IMR-90 (cell line): Measurements from ENCODE around the gene STX11. TPM values are rescaled to one million over a fixed set of nuclear protein-coding genes. Genes with fewer than 3 reads are reported as not detected.

ENCODE experiments used
- ATAC-seq: fragments of 200-7000 bp; cut with Tn5 transposase; 2 replicates; pipeline ENCODE4 v1.9.1; 2020; ENCODE audit warnings: low read depth, mild to moderate bottlenecking, moderate library complexity
- BruUV-seq: library from RNA; stranded (reverse); fragments of 400-500 nt; replicated peaks from 2 replicates; lab custom pipeline; 2021; lab: Mats Ljungman, UMichigan
- CTCF ChIA-PET: fragments of 300-600 bp; formaldehyde crosslinking; extraction: SDS; loops from one replicate; lab custom pipeline; 2021; ENCODE audit warnings: antibody characterized with exemption; lab: Yijun Ruan, JAX
- POLR2A ChIA-PET: fragments of 300-600 bp; sonication (Branson Sonifier 250); formaldehyde crosslinking; loops from one replicate; lab custom pipeline; 2022; ENCODE audit warnings: antibody characterized with exemption; ENCODE audit not compliant: unreplicated experiment; lab: Charles Lee
- DNase-seq: peaks from one replicate; pipeline ENCODE4 v3.0.0; 2013
- H2AFZ ChIP-seq: replicated peaks from 2 replicates; pipeline ENCODE3; 2013; ENCODE audit warnings: low read length, mild to moderate bottlenecking; ENCODE audit not compliant: poor library complexity
- H2AK5ac ChIP-seq: 2 replicates; pipeline ENCODE4 v1.6.1; 2013; ENCODE audit warnings: low read depth, low read length, inconsistent platforms
- H2AK9ac ChIP-seq: replicated peaks from 2 replicates; pipeline ENCODE3; 2013; ENCODE audit warnings: mild to moderate bottlenecking, low read depth, low read length, moderate library complexity; ENCODE audit not compliant: poor library complexity
- H2BK120ac ChIP-seq: 2 replicates; pipeline ENCODE4 v1.6.1; 2013; ENCODE audit warnings: low read depth, low read length, inconsistent platforms
- H2BK15ac ChIP-seq: 3 replicates; pipeline ENCODE4 v1.6.1; 2013; ENCODE audit warnings: low read depth, low read length, inconsistent platforms
- H2BK20ac ChIP-seq: 2 replicates; pipeline ENCODE4 v1.6.1; 2013; ENCODE audit warnings: low read depth, mild to moderate bottlenecking, inconsistent platforms, low read length, moderate library complexity
- H2BK5ac ChIP-seq: 2 replicates; pipeline ENCODE4 v1.6.1; 2013; ENCODE audit warnings: mild to moderate bottlenecking, low read depth, low read length, inconsistent platforms; ENCODE audit not compliant: poor library complexity, severe bottlenecking
- H3K14ac ChIP-seq: replicated peaks from 2 replicates; pipeline ENCODE4 v1.6.1; 2013; ENCODE audit warnings: low read depth, low read length, inconsistent platforms
- H3K18ac ChIP-seq: 2 replicates; pipeline ENCODE4 v1.6.1; 2013; ENCODE audit warnings: low read depth, low read length, control low read depth
- H3K23ac ChIP-seq: 2 replicates; pipeline ENCODE4 v1.6.1; 2013; ENCODE audit warnings: low read depth, low read length, inconsistent platforms
- H3K27ac ChIP-seq: 2 replicates; pipeline ENCODE4 v1.5.1; 2013; ENCODE audit warnings: mild to moderate bottlenecking, control low read depth, low read length; ENCODE audit not compliant: insufficient read depth
- H3K27me3 ChIP-seq: 2 replicates; pipeline ENCODE4 v1.6.1; 2013; ENCODE audit warnings: low read length; ENCODE audit not compliant: control insufficient read depth, insufficient read depth
- H3K36me3 ChIP-seq: 2 replicates; pipeline ENCODE4 v1.6.1; 2013; ENCODE audit warnings: low read length, mixed read lengths; ENCODE audit not compliant: control insufficient read depth, insufficient read depth
- H3K4ac ChIP-seq: 2 replicates; pipeline ENCODE4 v1.6.1; 2013; ENCODE audit warnings: low read depth, low read length, inconsistent platforms
- H3K4me1 ChIP-seq: 2 replicates; pipeline ENCODE4 v1.6.1; 2013; ENCODE audit warnings: low read length, mixed read lengths; ENCODE audit not compliant: control insufficient read depth, insufficient read depth
- H3K4me2 ChIP-seq: 2 replicates; pipeline ENCODE4 v1.6.1; 2013; ENCODE audit warnings: low read depth, mild to moderate bottlenecking, control low read depth, low read length, moderate library complexity
- H3K4me3 ChIP-seq: 2 replicates; pipeline ENCODE4 v1.5.1; 2013; ENCODE audit warnings: low read depth, mild to moderate bottlenecking, control low read depth, low read length, moderate library complexity; ENCODE audit not compliant: insufficient read depth
- H3K56ac ChIP-seq: 2 replicates; pipeline ENCODE4 v1.6.1; 2013; ENCODE audit warnings: low read length, inconsistent platforms; ENCODE audit not compliant: insufficient read depth; ENCODE audit errors: extremely low read depth
- H3K79me1 ChIP-seq, 2 experiments: 2 replicates each; pipeline ENCODE4 v1.6.1; 2013; ENCODE audit warnings: low read length in 2 of 2, inconsistent platforms in 1 of 2, low read depth in 1 of 2
- H3K9ac ChIP-seq: 2 replicates; pipeline ENCODE4 v1.6.1; 2013; ENCODE audit warnings: low read depth, low read length, control low read depth
- H3K9me1 ChIP-seq: 2 replicates; pipeline ENCODE4 v1.6.1; 2013; ENCODE audit warnings: low read length, inconsistent platforms; ENCODE audit not compliant: insufficient read depth
- H3K9me3 ChIP-seq: 2 replicates; pipeline ENCODE4 v1.6.1; 2013; ENCODE audit warnings: low read length; ENCODE audit not compliant: control insufficient read depth, insufficient read depth
- H4K20me1 ChIP-seq: 2 replicates; pipeline ENCODE4 v1.6.1; 2013; ENCODE audit warnings: low read length, inconsistent platforms; ENCODE audit not compliant: insufficient read depth
- H4K5ac ChIP-seq: 2 replicates; pipeline ENCODE4 v1.6.1; 2013; ENCODE audit warnings: mild to moderate bottlenecking, low read depth, low read length, control low read depth
- H4K8ac ChIP-seq, 2 experiments: 2 replicates each; pipeline ENCODE4 v1.6.1; 2013; ENCODE audit warnings: low read depth in 2 of 2, low read length in 2 of 2, control low read depth in 1 of 2, inconsistent platforms in 1 of 2
- H4K91ac ChIP-seq: 2 replicates; pipeline ENCODE4 v1.6.1; 2013; ENCODE audit warnings: low read depth, low read length, inconsistent platforms; ENCODE audit not compliant: insufficient read depth
- BHLHE40 ChIP-seq: fragments of 150-350 bp; IDR thresholded peaks from 2 replicates; pipeline ENCODE4 v1.6.1; 2016; ENCODE audit warnings: mild to moderate bottlenecking, low read depth, low read length
- CEBPB ChIP-seq: IDR thresholded peaks from 2 replicates; pipeline ENCODE4 v1.6.1; 2012; ENCODE audit warnings: low read depth, low read length, improper control_type of control experiment
- CHD1 ChIP-seq: IDR thresholded peaks from 2 replicates; pipeline ENCODE4 v1.6.1; 2012; ENCODE audit warnings: low read depth, low read length, improper control_type of control experiment
- CTCF ChIP-seq: conservative IDR thresholded peaks from 2 replicates; pipeline ENCODE4 v1.5.1; 2012; ENCODE audit warnings: mild to moderate bottlenecking, low read depth, low read length, improper control_type of control experiment
- ELK1 ChIP-seq: fragments of 150-350 bp; IDR thresholded peaks from 2 replicates; pipeline ENCODE4 v1.6.1; 2016; ENCODE audit warnings: low read depth, mild to moderate bottlenecking, low read length, moderate library complexity, borderline replicate concordance
- FOS ChIP-seq: fragments of 150-350 bp; IDR thresholded peaks from 2 replicates; pipeline ENCODE4 v1.6.1; 2016; ENCODE audit warnings: low read depth, low read length
- MAFK ChIP-seq: IDR thresholded peaks from 2 replicates; pipeline ENCODE4 v1.6.1; 2012; ENCODE audit warnings: low read depth, low read length, improper control_type of control experiment
- MAZ ChIP-seq: IDR thresholded peaks from 2 replicates; pipeline ENCODE4 v1.6.1; 2012; ENCODE audit warnings: low read depth, mild to moderate bottlenecking, low read length, improper control_type of control experiment, moderate library complexity, borderline replicate concordance
- MXI1 ChIP-seq: IDR thresholded peaks from 2 replicates; pipeline ENCODE4 v1.6.1; 2012; ENCODE audit warnings: low read depth, mild to moderate bottlenecking, low read length, moderate library complexity, borderline replicate concordance
- NFE2L2 ChIP-seq: fragments of 150-350 bp; IDR thresholded peaks from 2 replicates; pipeline ENCODE4 v1.6.1; 2016; ENCODE audit warnings: low read depth, mild to moderate bottlenecking, low read length
- POLR2A ChIP-seq: IDR thresholded peaks from 2 replicates; pipeline ENCODE4 v1.6.1; 2012; ENCODE audit warnings: mild to moderate bottlenecking, low read depth, low read length
- RAD21 ChIP-seq: IDR thresholded peaks from 2 replicates; pipeline ENCODE4 v1.6.1; 2012; ENCODE audit warnings: low read length, improper control_type of control experiment
- RCOR1 ChIP-seq: IDR thresholded peaks from 2 replicates; pipeline ENCODE4 v1.6.1; 2012; ENCODE audit warnings: mild to moderate bottlenecking, low read length, improper control_type of control experiment; ENCODE audit not compliant: insufficient replicate concordance
- RFX5 ChIP-seq: IDR thresholded peaks from 2 replicates; pipeline ENCODE4 v1.8.0; 2012; ENCODE audit warnings: low read depth, mild to moderate bottlenecking, low read length, moderate library complexity
- SMC3 ChIP-seq: fragments of 150-350 bp; IDR thresholded peaks from 2 replicates; pipeline ENCODE4 v1.6.1; 2016; ENCODE audit warnings: low read depth, mild to moderate bottlenecking, antibody characterized with exemption, low read length, moderate library complexity
- USF2 ChIP-seq: fragments of 150-350 bp; IDR thresholded peaks from 2 replicates; pipeline ENCODE4 v1.6.1; 2017; ENCODE audit warnings: mild to moderate bottlenecking, antibody characterized with exemption, low read length, low read depth
- WGBS, 2 experiments: methylation state at CpG; one replicate each; pipeline versions ENCODE4 v1.1.5 to v1.1.7; 2013; ENCODE audit warnings: missing lambda C conversion rate in 2 of 2; ENCODE audit not compliant: insufficient read length in 1 of 2; ENCODE audit errors: extremely low coverage in 2 of 2; 5-methylcytosine and 5-hydroxymethylcytosine counted together
- dilution Hi-C: fragments of 300-500 bp; cut with HindIII; formaldehyde crosslinking; loops from one replicate; pipeline ENCODE4 v1.14.3; 2018; ENCODE audit warnings: low sequenced_read_pairs; ENCODE audit not compliant: unreplicated experiment
- in situ Hi-C: fragments of 300-500 bp; cut with MboI; formaldehyde crosslinking; loops from 3 replicates; pipeline ENCODE4 v1.14.3; 2019; ENCODE audit warnings: low sequenced_read_pairs, inconsistent platforms, mixed read lengths
- intact Hi-C: fragments of 100-400 bp; cut with micrococcal nuclease; formaldehyde crosslinking; loops from 2 replicates; pipeline ENCODE4 v1.10.0; 2022
- polyA plus RNA-seq, 3 experiments: library from polyadenylated mRNA; depleted of rRNA; stranded (reverse); fragments of >200 nt; gene quantifications; 2 replicates each; pipeline ENCODE4 v1.2.3, GENCODE V29; 2012; ENCODE audit warnings: low replicate concordance in 1 of 3
- total RNA-seq: library from RNA; depleted of rRNA; stranded (reverse); fragments of >200 nt; gene quantifications from 2 replicates; pipeline ENCODE4 v1.2.3, GENCODE V29; 2012

Gene STX11
- total and polyA plus RNA-seq, 2 of the 4 experiments (the other 2 are of a cell fraction) = 0.54 to 0.68 TPM

- in situ Hi-C loops = no loop called here
- H4K5ac ChIP-seq = no peak overlapping the region
- POLR2A ChIA-PET = no interaction called here
Measured at GRCh38 chr6:144181639-144182038, 31.3 kb downstream of the STX11 start.

More at GRCh38 chr6:144181639-144182038, 31.3 kb downstream of the STX11 start:
- Histone ChIP-seq H3K4me1 (no peaks in the 10 kb centered on the region), H2BK20ac (no peak overlapping the region), H3K9me3 (no peaks in the 10 kb centered on the region), H3K27ac (no peak overlapping the region), H2AFZ (no peak overlapping the region), H3K18ac (no peak overlapping the region), H3K9me1 (no peaks in the 10 kb centered on the region), H4K8ac (no peak overlapping the region), H2BK120ac (no peak overlapping the region), H3K27me3 (peaks cover 2% of the 10 kb centered on the region), H3K4me2 (no peak overlapping the region), H3K79me1 (no peaks in the 10 kb centered on the region), H2AK9ac (no peak overlapping the region), H3K36me3 (no peaks in the 10 kb centered on the region), H4K20me1 (no peaks in the 10 kb centered on the region), H2BK5ac (no peak overlapping the region), H2BK15ac (no peak overlapping the region), H3K4ac (no peak overlapping the region), H3K14ac (no peak overlapping the region), H2AK5ac (no peak overlapping the region), H3K9ac (no peak overlapping the region), H3K56ac (no peak overlapping the region), H4K91ac (no peak overlapping the region), H3K4me3 (no peak overlapping the region), H3K23ac (no peak overlapping the region)
- dilution Hi-C loops (no loop called here), intact Hi-C loops (no loop called here)
- no peak for DNase-seq
- TF ChIP-seq MAZ = no peak
- no peak for TF ChIP-seq CEBPB
- no peak for TF ChIP-seq CHD1
- no peak for TF ChIP-seq ELK1
- TF ChIP-seq RFX5 = no peak
- no peak for TF ChIP-seq FOS
- no peak for TF ChIP-seq USF2
- TF ChIP-seq CTCF = no peak
- no peak for TF ChIP-seq RAD21
- no peak for TF ChIP-seq NFE2L2
- no peak for TF ChIP-seq BHLHE40
- TF ChIP-seq MAFK = no peak
- TF ChIP-seq SMC3 = no peak
- TF ChIP-seq RCOR1 = no peak
- no peak for TF ChIP-seq MXI1
- no peak for TF ChIP-seq POLR2A
- BruUV-seq = no TSS peak
- CTCF ChIA-PET = interaction anchor here (0.7 kb wide), 1 partner anchor 360 kb away, joined by 4 read pairs; no protein-coding TSS in a partner anchor
- no CpG with 5 or more reads among the region's 2 CpGs for WGBS, 2 experiments
- ATAC-seq = no peak
